ENCODE data around the gene ATP6V1G3.
A peak's percentile ranks its signal among the peaks of the same experiment; 100 is the strongest.

The ATP6V1G3 gene

GRCh38 chr1:198577444-198577843 lies 37.0 kb upstream of the ATP6V1G3 start:
- no peak for TF ChIP-seq EZH2phosphoT487 (IDR thresholded peaks at IDR 0.05; ENCODE audit: borderline replicate concordance)
- TF ChIP-seq CTCF (conservative IDR thresholded peaks at IDR 0.05; ENCODE audit: low read length): no peak
- H3K9ac ChIP-seq (ENCODE audit: low read depth, low read length, poor library complexity, severe bottlenecking): no peak overlapping the region
- no peak overlapping the region for H3K4me3 ChIP-seq (ENCODE audit: low read length, poor library complexity, severe bottlenecking)
- no peaks in the 10 kb centered on the region for H3F3A ChIP-seq (ENCODE audit: low read depth)
- no peak overlapping the region for H2AFZ ChIP-seq (ENCODE audit: low read length)
- H3K36me3 ChIP-seq (ENCODE audit: insufficient read depth, low read length): no peaks in the 10 kb centered on the region
- H4K20me1 ChIP-seq (ENCODE audit: insufficient read depth, low read length, poor library complexity, severe bottlenecking): no peaks in the 10 kb centered on the region
- peaks cover 5% of the 10 kb centered on the region for H3K4me1 ChIP-seq (ENCODE audit: insufficient read depth, low read length, poor library complexity, severe bottlenecking)
- no peaks in the 10 kb centered on the region for H3K27me3 ChIP-seq (ENCODE audit: insufficient read depth, low read length, poor library complexity, severe bottlenecking)
- H3K79me2 ChIP-seq (ENCODE audit: insufficient read depth, low read length): no peaks in the 10 kb centered on the region
- H3K9me3 ChIP-seq (ENCODE audit: insufficient read depth, low read depth, low read length): no peaks in the 10 kb centered on the region
- no peaks in the 10 kb centered on the region for H3K9me2 ChIP-seq (replicated peaks; ENCODE audit: low read depth, low read length)
- no peak overlapping the region for H3K4me2 ChIP-seq (ENCODE audit: low read depth, low read length, poor library complexity, severe bottlenecking)

- H3K4me3 ChIP-seq (ENCODE audit: low read length, poor library complexity, severe bottlenecking): no peak overlapping the region
- H3K9ac ChIP-seq (ENCODE audit: low read depth, low read length, poor library complexity, severe bottlenecking): no peak overlapping the region
- H3K79me2 ChIP-seq (ENCODE audit: insufficient read depth, low read length): no peaks in the 10 kb centered on the region
- H3K36me3 ChIP-seq (ENCODE audit: insufficient read depth, low read length): no peaks in the 10 kb centered on the region
- H3F3A ChIP-seq (ENCODE audit: low read depth): no peaks in the 10 kb centered on the region
- H3K27me3 ChIP-seq (ENCODE audit: insufficient read depth, low read length, poor library complexity, severe bottlenecking): no peaks in the 10 kb centered on the region
- peaks cover 5% of the 10 kb centered on the region for H3K4me1 ChIP-seq (ENCODE audit: insufficient read depth, low read length, poor library complexity, severe bottlenecking)
- peak overlapping the region; percentile 2; the same call in 1 of the 2 replicates for H2AFZ ChIP-seq (ENCODE audit: low read length)
- no peaks in the 10 kb centered on the region for H3K9me2 ChIP-seq (replicated peaks; ENCODE audit: low read depth, low read length)
- H3K9me3 ChIP-seq (ENCODE audit: insufficient read depth, low read depth, low read length): no peaks in the 10 kb centered on the region
- no peak overlapping the region for H3K4me2 ChIP-seq (ENCODE audit: low read depth, low read length, poor library complexity, severe bottlenecking)
- H4K20me1 ChIP-seq (ENCODE audit: insufficient read depth, low read length, poor library complexity, severe bottlenecking): no peaks in the 10 kb centered on the region
- TF ChIP-seq EZH2phosphoT487 (IDR thresholded peaks at IDR 0.05; ENCODE audit: borderline replicate concordance) (no peak), CTCF (conservative IDR thresholded peaks at IDR 0.05; ENCODE audit: low read length) (no peak)
Measured at GRCh38 chr1:198575798-198576641, 35.5 kb upstream of the ATP6V1G3 start.

GRCh38 chr1:198575292-198575691 lies 34.8 kb upstream of the ATP6V1G3 start:
- H2AFZ ChIP-seq (ENCODE audit: low read length): 0 out of 2 replicates have a peak overlapping the region, but pooled peaks have one; percentile 2
- H3K36me3 ChIP-seq (ENCODE audit: insufficient read depth, low read length): no peaks in the 10 kb centered on the region
- no peaks in the 10 kb centered on the region for H3K9me3 ChIP-seq (ENCODE audit: insufficient read depth, low read depth, low read length)
- no peaks in the 10 kb centered on the region for H3K9me2 ChIP-seq (replicated peaks; ENCODE audit: low read depth, low read length)
- no peaks in the 10 kb centered on the region for H4K20me1 ChIP-seq (ENCODE audit: insufficient read depth, low read length, poor library complexity, severe bottlenecking)
- H3K4me2 ChIP-seq (ENCODE audit: low read depth, low read length, poor library complexity, severe bottlenecking): no peak overlapping the region
- no peak for TF ChIP-seq EZH2phosphoT487 (IDR thresholded peaks at IDR 0.05; ENCODE audit: borderline replicate concordance)
- TF ChIP-seq CTCF (conservative IDR thresholded peaks at IDR 0.05; ENCODE audit: low read length): no peak
- H3K27me3 ChIP-seq (ENCODE audit: insufficient read depth, low read length, poor library complexity, severe bottlenecking): no peaks in the 10 kb centered on the region
- H3K4me3 ChIP-seq (ENCODE audit: low read length, poor library complexity, severe bottlenecking): no peak overlapping the region
- H3K79me2 ChIP-seq (ENCODE audit: insufficient read depth, low read length): no peaks in the 10 kb centered on the region
- peaks cover 5% of the 10 kb centered on the region for H3K4me1 ChIP-seq (ENCODE audit: insufficient read depth, low read length, poor library complexity, severe bottlenecking)
- H3K9ac ChIP-seq (ENCODE audit: low read depth, low read length, poor library complexity, severe bottlenecking): no peak overlapping the region
- no peaks in the 10 kb centered on the region for H3F3A ChIP-seq (ENCODE audit: low read depth)
